ENCODE measurements around the gene NTSR1.

Gene NTSR1

GRCh38 chr20:62667530-62668440 lies 40.9 kb upstream of the NTSR1 start:
- no peak overlapping the region for H3K27ac Mint-ChIP-seq
- no peak overlapping the region for H3K4me3 Mint-ChIP-seq
- H3K36me3 Mint-ChIP-seq (ENCODE audit: low read depth) = peaks cover 14% of the 10 kb centered on the region
- H3K4me1 Mint-ChIP-seq (ENCODE audit: low read depth) = peaks cover 6% of the 10 kb centered on the region
- no peaks in the 10 kb centered on the region for H3K27me3 Mint-ChIP-seq (ENCODE audit: low read depth)
- no peaks in the 10 kb centered on the region for H3K9me3 Mint-ChIP-seq

GRCh38 chr20:62668441-62669027 lies 40.1 kb upstream of the NTSR1 start:
- Mint-ChIP-seq H3K36me3 (ENCODE audit: low read depth) (peaks cover 14% of the 10 kb centered on the region), H3K4me3 (no peak overlapping the region), H3K4me1 (ENCODE audit: low read depth) (peaks cover 6% of the 10 kb centered on the region), H3K27me3 (ENCODE audit: low read depth) (no peaks in the 10 kb centered on the region), H3K27ac (no peak overlapping the region), H3K9me3 (no peaks in the 10 kb centered on the region)

- H3K9me3 Mint-ChIP-seq = no peaks in the 10 kb centered on the region
- H3K27ac Mint-ChIP-seq = no peak overlapping the region
- no peaks in the 10 kb centered on the region for H3K27me3 Mint-ChIP-seq (ENCODE audit: low read depth)
- peaks cover 6% of the 10 kb centered on the region for H3K4me1 Mint-ChIP-seq (ENCODE audit: low read depth)
- peaks cover 14% of the 10 kb centered on the region for H3K36me3 Mint-ChIP-seq (ENCODE audit: low read depth)
- H3K4me3 Mint-ChIP-seq = no peak overlapping the region
Observed at GRCh38 chr20:62669249-62669648, 39.4 kb upstream of the NTSR1 start.

- Mint-ChIP-seq H3K9me3 (no peaks in the 10 kb centered on the region), H3K4me1 (ENCODE audit: low read depth) (peaks cover 6% of the 10 kb centered on the region), H3K36me3 (ENCODE audit: low read depth) (peaks cover 14% of the 10 kb centered on the region), H3K4me3 (no peak overlapping the region), H3K27me3 (ENCODE audit: low read depth) (no peaks in the 10 kb centered on the region), H3K27ac (no peak overlapping the region)
Observed at GRCh38 chr20:62670156-62670555, 38.5 kb upstream of the NTSR1 start.

GRCh38 chr20:62670998-62671397 lies 37.6 kb upstream of the NTSR1 start:
- H3K27ac Mint-ChIP-seq = no peak overlapping the region
- H3K4me1 Mint-ChIP-seq (ENCODE audit: low read depth) = peaks cover 6% of the 10 kb centered on the region
- H3K27me3 Mint-ChIP-seq (ENCODE audit: low read depth) = no peaks in the 10 kb centered on the region
- no peak overlapping the region for H3K4me3 Mint-ChIP-seq
- H3K9me3 Mint-ChIP-seq = no peaks in the 10 kb centered on the region
- peaks cover 14% of the 10 kb centered on the region for H3K36me3 Mint-ChIP-seq (ENCODE audit: low read depth)

GRCh38 chr20:62671765-62672164 lies 36.9 kb upstream of the NTSR1 start:
- H3K27ac Mint-ChIP-seq = no peak overlapping the region
- no peak overlapping the region for H3K4me3 Mint-ChIP-seq
- H3K36me3 Mint-ChIP-seq (ENCODE audit: low read depth) = peaks cover 14% of the 10 kb centered on the region
- H3K4me1 Mint-ChIP-seq (ENCODE audit: low read depth) = peaks cover 6% of the 10 kb centered on the region
- no peaks in the 10 kb centered on the region for H3K27me3 Mint-ChIP-seq (ENCODE audit: low read depth)
- no peaks in the 10 kb centered on the region for H3K9me3 Mint-ChIP-seq

GRCh38 chr20:62674370-62674769 lies 34.3 kb upstream of the NTSR1 start:
- Mint-ChIP-seq H3K9me3 (no peaks in the 10 kb centered on the region), H3K27me3 (ENCODE audit: low read depth) (no peaks in the 10 kb centered on the region), H3K4me1 (ENCODE audit: low read depth) (peaks cover 8% of the 10 kb centered on the region), H3K4me3 (no peak overlapping the region), H3K36me3 (ENCODE audit: low read depth) (peaks cover 10% of the 10 kb centered on the region), H3K27ac (no peak overlapping the region)

- Mint-ChIP-seq H3K36me3 (ENCODE audit: low read depth) (peaks cover 10% of the 10 kb centered on the region), H3K4me1 (ENCODE audit: low read depth) (peaks cover 6% of the 10 kb centered on the region), H3K27ac (no peak overlapping the region), H3K9me3 (no peaks in the 10 kb centered on the region), H3K4me3 (no peak overlapping the region), H3K27me3 (ENCODE audit: low read depth) (no peaks in the 10 kb centered on the region)
Observed at GRCh38 chr20:62675156-62675876, 33.3 kb upstream of the NTSR1 start.

- Mint-ChIP-seq H3K36me3 (ENCODE audit: low read depth) (peaks cover 10% of the 10 kb centered on the region), H3K27ac (no peak overlapping the region), H3K9me3 (peaks cover 4% of the 10 kb centered on the region), H3K4me3 (no peak overlapping the region), H3K4me1 (ENCODE audit: low read depth) (peaks cover 6% of the 10 kb centered on the region), H3K27me3 (ENCODE audit: low read depth) (no peaks in the 10 kb centered on the region)
Observed at GRCh38 chr20:62675877-62676260, 32.8 kb upstream of the NTSR1 start.

GRCh38 chr20:62676976-62677375 lies 31.7 kb upstream of the NTSR1 start:
- Mint-ChIP-seq H3K27me3 (ENCODE audit: low read depth) (peaks cover 4% of the 10 kb centered on the region), H3K36me3 (ENCODE audit: low read depth) (peaks cover 5% of the 10 kb centered on the region), H3K4me3 (no peak overlapping the region), H3K27ac (no peak overlapping the region), H3K9me3 (peaks cover 4% of the 10 kb centered on the region), H3K4me1 (ENCODE audit: low read depth) (peaks cover 4% of the 10 kb centered on the region)

- H3K4me1 Mint-ChIP-seq (ENCODE audit: low read depth) = peaks cover 4% of the 10 kb centered on the region
- H3K27ac Mint-ChIP-seq = no peak overlapping the region
- H3K4me3 Mint-ChIP-seq = no peak overlapping the region
- H3K9me3 Mint-ChIP-seq = peaks cover 4% of the 10 kb centered on the region
- H3K36me3 Mint-ChIP-seq (ENCODE audit: low read depth) = peaks cover 5% of the 10 kb centered on the region
- H3K27me3 Mint-ChIP-seq (ENCODE audit: low read depth) = peaks cover 4% of the 10 kb centered on the region
Observed at GRCh38 chr20:62677678-62678077, 31.0 kb upstream of the NTSR1 start.

- peaks cover 4% of the 10 kb centered on the region for H3K27me3 Mint-ChIP-seq (ENCODE audit: low read depth)
- H3K9me3 Mint-ChIP-seq = peaks cover 4% of the 10 kb centered on the region
- peaks cover 4% of the 10 kb centered on the region for H3K4me1 Mint-ChIP-seq (ENCODE audit: low read depth)
- no peak overlapping the region for H3K27ac Mint-ChIP-seq
- H3K4me3 Mint-ChIP-seq = no peak overlapping the region
- peaks cover 5% of the 10 kb centered on the region for H3K36me3 Mint-ChIP-seq (ENCODE audit: low read depth)
Observed at GRCh38 chr20:62678553-62678952, 30.1 kb upstream of the NTSR1 start.

GRCh38 chr20:62679978-62680589 lies 28.6 kb upstream of the NTSR1 start:
- H3K4me3 Mint-ChIP-seq = no peak overlapping the region
- H3K36me3 Mint-ChIP-seq (ENCODE audit: low read depth) = peaks cover 5% of the 10 kb centered on the region
- H3K27ac Mint-ChIP-seq = no peak overlapping the region
- peaks cover 4% of the 10 kb centered on the region for H3K9me3 Mint-ChIP-seq
- H3K27me3 Mint-ChIP-seq (ENCODE audit: low read depth) = peaks cover 4% of the 10 kb centered on the region
- H3K4me1 Mint-ChIP-seq (ENCODE audit: low read depth) = peaks cover 4% of the 10 kb centered on the region

GRCh38 chr20:62682912-62683517 lies 25.6 kb upstream of the NTSR1 start:
- Mint-ChIP-seq H3K36me3 (ENCODE audit: low read depth) (peaks cover 5% of the 10 kb centered on the region), H3K27ac (no peak overlapping the region), H3K4me3 (no peak overlapping the region), H3K27me3 (ENCODE audit: low read depth) (peaks cover 18% of the 10 kb centered on the region), H3K4me1 (ENCODE audit: low read depth) (peaks cover 11% of the 10 kb centered on the region), H3K9me3 (peaks cover 4% of the 10 kb centered on the region)

Data from T-helper 1 cell treated with Interleukin-12 subunit alpha and Interleukin-12 subunit beta and Interleukin-4 antibody, amounts not matched to agents 30 μg/mL and 1 μg/mL, for 36 hours (primary cell).